Measurements from ENCODE around the gene PIBF1. TPM values are rescaled to one million over a fixed set of nuclear protein-coding genes. Genes with fewer than 3 reads are reported as not detected.

PIBF1 gene
- total RNA-seq, 1 experiment from 2014 or later: 12.5 TPM

DNA sequence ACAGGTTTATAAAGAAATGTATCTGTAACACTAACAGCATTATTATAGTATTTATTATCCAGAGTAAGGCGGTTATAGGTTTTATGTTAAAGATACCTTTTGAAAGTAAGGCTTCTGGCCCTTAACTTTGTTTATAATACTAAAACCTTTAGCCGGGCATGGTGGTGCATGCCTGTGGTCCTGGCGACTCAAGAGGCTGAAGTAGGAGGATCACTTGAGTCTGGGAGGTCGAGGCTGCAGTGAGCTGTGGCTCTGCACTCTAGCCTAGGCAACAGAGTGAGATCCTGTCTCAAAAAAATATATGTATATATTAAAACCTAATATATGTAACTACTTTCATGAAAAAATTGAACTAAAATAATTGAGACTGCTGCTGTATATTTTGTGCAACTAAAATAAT is 178.2 kb downstream of the PIBF1 start:
- Mint-ChIP-seq H3K4me1 (ENCODE audit: low read depth, unreplicated experiment) (peaks cover 20% of the 10 kb centered on the region), H3K36me3 (ENCODE audit: insufficient read depth, unreplicated experiment) (no peaks in the 10 kb centered on the region), H3K27ac (ENCODE audit: unreplicated experiment) (no peak overlapping the region), H3K27me3 (ENCODE audit: unreplicated experiment) (no peaks in the 10 kb centered on the region), H3K4me3 (ENCODE audit: low read depth, unreplicated experiment) (no peak overlapping the region), H3K9me3 (ENCODE audit: low read depth, unreplicated experiment) (no peaks in the 10 kb centered on the region)
- BruUV-seq (replicated peaks): no TSS peak
- intact Hi-C loops (cut with micrococcal nuclease; ENCODE audit: unreplicated experiment): loop anchor here (10.0 kb wide), 1 partner anchor 95 kb away; the partner anchor contains the start of gene KLF5
- CTCF ChIA-PET: no interaction called here
- TF ChIP-seq, protein P1, sequence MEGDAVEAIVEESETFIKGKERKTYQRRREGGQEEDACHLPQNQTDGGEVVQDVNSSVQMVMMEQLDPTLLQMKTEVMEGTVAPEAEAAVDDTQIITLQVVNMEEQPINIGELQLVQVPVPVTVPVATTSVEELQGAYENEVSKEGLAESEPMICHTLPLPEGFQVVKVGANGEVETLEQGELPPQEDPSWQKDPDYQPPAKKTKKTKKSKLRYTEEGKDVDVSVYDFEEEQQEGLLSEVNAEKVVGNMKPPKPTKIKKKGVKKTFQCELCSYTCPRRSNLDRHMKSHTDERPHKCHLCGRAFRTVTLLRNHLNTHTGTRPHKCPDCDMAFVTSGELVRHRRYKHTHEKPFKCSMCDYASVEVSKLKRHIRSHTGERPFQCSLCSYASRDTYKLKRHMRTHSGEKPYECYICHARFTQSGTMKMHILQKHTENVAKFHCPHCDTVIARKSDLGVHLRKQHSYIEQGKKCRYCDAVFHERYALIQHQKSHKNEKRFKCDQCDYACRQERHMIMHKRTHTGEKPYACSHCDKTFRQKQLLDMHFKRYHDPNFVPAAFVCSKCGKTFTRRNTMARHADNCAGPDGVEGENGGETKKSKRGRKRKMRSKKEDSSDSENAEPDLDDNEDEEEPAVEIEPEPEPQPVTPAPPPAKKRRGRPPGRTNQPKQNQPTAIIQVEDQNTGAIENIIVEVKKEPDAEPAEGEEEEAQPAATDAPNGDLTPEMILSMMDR (IDR thresholded peaks at IDR 0.05; ENCODE audit: unreplicated experiment): no peak
- no peak for DNase-seq

DNA sequence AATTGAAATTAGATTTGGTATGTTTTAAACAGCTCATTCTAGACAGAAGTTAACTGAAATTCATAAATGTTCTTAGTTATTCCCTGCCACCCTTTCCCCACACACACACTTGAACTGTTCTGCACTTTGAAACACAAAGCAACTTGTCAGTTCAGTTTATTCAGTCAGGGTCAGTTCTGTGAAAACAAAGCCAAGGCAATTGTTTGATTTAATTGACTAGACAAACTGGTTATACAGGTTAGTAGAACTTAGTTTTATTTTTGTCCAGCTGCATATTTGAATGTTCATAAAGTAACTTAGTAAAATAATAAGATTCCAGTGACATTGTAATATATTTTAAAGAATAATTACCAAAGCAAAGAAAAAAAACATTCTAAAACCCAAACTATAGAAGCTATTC is 178.6 kb downstream of the PIBF1 start:
- no peaks in the 10 kb centered on the region for H3K36me3 Mint-ChIP-seq (ENCODE audit: insufficient read depth, unreplicated experiment)
- no peak overlapping the region for H3K4me3 Mint-ChIP-seq (ENCODE audit: low read depth, unreplicated experiment)
- H3K9me3 Mint-ChIP-seq (ENCODE audit: low read depth, unreplicated experiment): no peaks in the 10 kb centered on the region
- H3K27ac Mint-ChIP-seq (ENCODE audit: unreplicated experiment): no peak overlapping the region
- intact Hi-C loops (cut with micrococcal nuclease; ENCODE audit: unreplicated experiment): loop anchor here (10.0 kb wide), 1 partner anchor 94 kb away; the partner anchor contains the start of gene KLF5
- peaks cover 18% of the 10 kb centered on the region for H3K4me1 Mint-ChIP-seq (ENCODE audit: low read depth, unreplicated experiment)
- no TSS peak for BruUV-seq (replicated peaks)
- TF ChIP-seq, protein P1 (IDR thresholded peaks at IDR 0.05; ENCODE audit: unreplicated experiment): no peak
- CTCF ChIA-PET: no interaction called here
- DNase-seq: no peak
- no peaks in the 10 kb centered on the region for H3K27me3 Mint-ChIP-seq (ENCODE audit: unreplicated experiment)

GRCh38 chr13:72963762-72964161 is 181.8 kb downstream of the PIBF1 start:
- no peak for DNase-seq
- Mint-ChIP-seq H3K27ac (ENCODE audit: unreplicated experiment) (no peak overlapping the region), H3K4me3 (ENCODE audit: low read depth, unreplicated experiment) (no peak overlapping the region), H3K4me1 (ENCODE audit: low read depth, unreplicated experiment) (peaks cover 8% of the 10 kb centered on the region), H3K9me3 (ENCODE audit: low read depth, unreplicated experiment) (no peaks in the 10 kb centered on the region), H3K27me3 (ENCODE audit: unreplicated experiment) (no peaks in the 10 kb centered on the region), H3K36me3 (ENCODE audit: insufficient read depth, unreplicated experiment) (no peaks in the 10 kb centered on the region)
- CTCF ChIA-PET: no interaction called here
- BruUV-seq (replicated peaks): no TSS peak
- intact Hi-C loops (cut with micrococcal nuclease; ENCODE audit: unreplicated experiment): loop anchor here (10.0 kb wide), 1 partner anchor 91 kb away; the partner anchor contains the start of gene KLF5
- TF ChIP-seq, protein P1 (IDR thresholded peaks at IDR 0.05; ENCODE audit: unreplicated experiment): no peak

- no peaks in the 10 kb centered on the region for H3K36me3 Mint-ChIP-seq (ENCODE audit: insufficient read depth, unreplicated experiment)
- peak overlapping the region; percentile 68 for H3K27ac Mint-ChIP-seq (ENCODE audit: unreplicated experiment)
Observed at GRCh38 chr13:72970301-72970880, 188.5 kb downstream of the PIBF1 start.

More at GRCh38 chr13:72970301-72970880, 188.5 kb downstream of the PIBF1 start:
- TF ChIP-seq, protein P1 (IDR thresholded peaks at IDR 0.05; ENCODE audit: unreplicated experiment): no peak
- intact Hi-C loops (cut with micrococcal nuclease; ENCODE audit: unreplicated experiment): no loop called here
- H3K4me3 Mint-ChIP-seq (ENCODE audit: low read depth, unreplicated experiment): no peak overlapping the region
- no peaks in the 10 kb centered on the region for H3K9me3 Mint-ChIP-seq (ENCODE audit: low read depth, unreplicated experiment)
- DNase-seq: no peak
- CTCF ChIA-PET: no interaction called here
- no TSS peak for BruUV-seq (replicated peaks)
- no peaks in the 10 kb centered on the region for H3K27me3 Mint-ChIP-seq (ENCODE audit: unreplicated experiment)
- no peaks in the 10 kb centered on the region for H3K4me1 Mint-ChIP-seq (ENCODE audit: low read depth, unreplicated experiment)

All from Calu3 (cell line).